ACHN (cell line): ENCODE results near the gene TLE2.
"Not testable (repeated sequence)": the region's sequence is repeated elsewhere in the genome, so short reads cannot be mapped to it uniquely, and the experiment has no call there.

Experiments used
- DNase-seq: peaks from one replicate; pipeline ENCODE4 v3.0.0-alpha.2; 2015
- in situ Hi-C: cut with HindIII; loops from 2 replicates; pipeline ENCODE4 v1.10.0; 2017; ENCODE audit warnings: low sequenced_read_pairs, low pct_ligation_motif_present, low pct_unique_long_range_greater_than_20kb

Gene TLE2

GRCh38 chr19:2994588-2995131, 34.4 kb downstream of the TLE2 start:
- DNase-seq = no peak
- in situ Hi-C loops = no loop called here

GRCh38 chr19:2993579-2993978, 35.5 kb downstream of the TLE2 start:
- in situ Hi-C loops = no loop called here
- no peak for DNase-seq

- DNase-seq = no peak
- in situ Hi-C loops = no loop called here
These were observed 36.1 kb downstream of the TLE2 start for GRCh38 chr19:2992958-2993357.

GRCh38 chr19:2992333-2992732, 36.7 kb downstream of the TLE2 start:
- DNase-seq, in situ Hi-C loops: not testable (repeated sequence)

- DNase-seq = no peak
- in situ Hi-C loops = no loop called here
These were observed 39.7 kb downstream of the TLE2 start for GRCh38 chr19:2989236-2989946.

- DNase-seq = no peak
- in situ Hi-C loops = no loop called here
These were observed 40.5 kb downstream of the TLE2 start for GRCh38 chr19:2988568-2988967.

GRCh38 chr19:2987797-2988196, 41.3 kb downstream of the TLE2 start:
- no peak for DNase-seq
- in situ Hi-C loops = no loop called here

DNA sequence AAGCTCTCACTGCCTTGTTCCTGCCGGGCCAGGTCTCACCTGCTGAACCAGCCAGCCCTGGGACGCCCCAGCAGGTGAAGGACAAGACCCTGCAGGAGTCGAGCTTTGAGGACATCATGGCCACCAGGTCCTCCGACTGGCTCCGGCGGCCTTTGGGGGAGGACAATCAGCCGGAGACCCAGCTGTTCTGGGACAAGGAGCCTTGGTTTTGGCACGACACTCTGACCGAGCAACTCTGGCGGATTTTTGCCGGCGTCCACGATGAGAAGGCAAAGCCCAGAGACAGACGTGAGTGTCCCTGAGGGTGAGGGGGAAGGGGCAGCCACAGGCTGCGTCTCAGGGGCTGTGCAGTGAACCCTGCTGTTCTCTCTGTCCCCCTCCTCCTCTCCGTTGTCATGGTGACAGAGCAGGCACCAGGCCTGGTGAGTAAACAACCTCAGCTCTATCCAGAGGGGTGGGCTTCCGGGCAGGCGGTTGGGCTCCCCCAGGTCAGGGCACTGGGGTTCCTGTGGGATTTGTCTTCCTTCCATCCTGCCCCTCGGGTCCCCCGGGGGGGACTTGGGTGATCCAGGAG, 42.0 kb downstream of the TLE2 start:
- in situ Hi-C loops = no loop called here

GRCh38 chr19:2984215-2984528, 44.9 kb downstream of the TLE2 start:
- in situ Hi-C loops = no loop called here
- DNase-seq = no peak

More for the DNA sequence above, 42.0 kb downstream of the TLE2 start:
- DNase-seq = no peak

DNA sequence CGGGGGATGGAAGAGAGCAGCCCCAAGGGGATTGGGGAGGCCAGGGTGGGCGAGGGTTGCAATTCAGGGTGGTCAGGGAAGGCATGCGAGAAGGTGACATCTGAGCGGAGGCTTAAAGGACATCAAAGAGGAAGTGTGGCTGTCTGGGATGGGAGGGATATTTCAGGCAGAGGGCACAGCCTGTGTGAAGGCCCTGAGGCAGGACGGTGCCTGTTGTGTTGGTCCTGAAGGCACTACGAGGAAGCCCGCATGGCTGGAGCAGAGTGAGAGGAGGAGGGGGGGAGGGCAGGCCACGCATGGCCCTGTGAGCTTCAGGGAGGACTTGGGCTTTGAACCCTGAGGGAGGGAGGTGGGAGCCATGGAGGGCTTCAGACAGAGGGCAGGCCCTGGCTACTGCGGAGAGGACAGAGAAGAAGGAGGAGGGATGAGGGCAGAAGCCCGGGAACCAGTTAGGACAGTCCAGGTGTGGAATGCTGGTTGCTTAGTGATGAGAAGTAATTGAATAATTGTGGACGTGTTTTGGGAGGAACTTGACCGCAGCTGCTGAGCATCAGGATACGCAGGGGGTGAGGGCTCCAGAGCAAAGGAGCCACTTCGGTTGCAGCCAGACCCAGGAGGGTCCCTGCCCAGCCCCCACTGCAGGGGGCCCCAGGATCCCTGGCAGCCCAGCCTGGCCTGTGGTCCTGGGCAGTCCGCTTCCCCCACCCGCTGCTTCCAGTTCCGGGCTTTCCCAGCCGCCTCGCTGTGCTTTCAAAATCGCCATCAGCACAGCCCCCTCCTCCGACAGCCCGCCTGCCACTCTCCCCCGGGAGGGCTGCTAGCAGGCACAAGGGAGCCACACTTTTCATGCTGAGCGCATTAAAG, 45.5 kb downstream of the TLE2 start:
- no peak for DNase-seq
- in situ Hi-C loops = no loop called here

DNA sequence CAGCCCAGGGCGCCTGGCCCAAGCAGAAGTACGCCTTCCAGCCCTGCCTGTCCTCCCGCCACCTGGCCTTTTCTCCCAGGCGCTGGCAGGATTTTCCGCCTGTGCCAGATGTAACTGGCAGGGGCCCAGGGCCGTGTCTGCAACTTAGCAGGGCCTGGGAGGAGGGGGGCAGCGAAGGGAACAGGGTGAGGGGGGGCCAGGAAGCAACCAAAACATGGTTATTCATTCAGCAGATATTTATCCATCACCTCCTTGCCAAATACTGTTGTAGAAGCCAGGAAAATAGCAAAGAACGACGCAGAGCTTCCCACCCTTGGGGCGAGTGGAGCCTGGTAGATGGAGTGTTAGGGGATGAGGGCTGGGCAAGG, 46.1 kb downstream of the TLE2 start:
- in situ Hi-C loops = no loop called here
- no peak for DNase-seq

- no peak for DNase-seq
- in situ Hi-C loops = no loop called here
These were observed 46.5 kb downstream of the TLE2 start for GRCh38 chr19:2982561-2982960.

GRCh38 chr19:2981898-2982297, 47.2 kb downstream of the TLE2 start:
- no peak for DNase-seq
- in situ Hi-C loops = no loop called here

GRCh38 chr19:2978772-2979171, 50.3 kb downstream of the TLE2 start:
- in situ Hi-C loops = no loop called here
- DNase-seq = no peak

- no peak for DNase-seq
- in situ Hi-C loops = no loop called here
These were observed 50.8 kb downstream of the TLE2 start for GRCh38 chr19:2978166-2978767.

GRCh38 chr19:2977746-2978138, 51.3 kb downstream of the TLE2 start:
- no peak for DNase-seq
- in situ Hi-C loops = no loop called here

DNA sequence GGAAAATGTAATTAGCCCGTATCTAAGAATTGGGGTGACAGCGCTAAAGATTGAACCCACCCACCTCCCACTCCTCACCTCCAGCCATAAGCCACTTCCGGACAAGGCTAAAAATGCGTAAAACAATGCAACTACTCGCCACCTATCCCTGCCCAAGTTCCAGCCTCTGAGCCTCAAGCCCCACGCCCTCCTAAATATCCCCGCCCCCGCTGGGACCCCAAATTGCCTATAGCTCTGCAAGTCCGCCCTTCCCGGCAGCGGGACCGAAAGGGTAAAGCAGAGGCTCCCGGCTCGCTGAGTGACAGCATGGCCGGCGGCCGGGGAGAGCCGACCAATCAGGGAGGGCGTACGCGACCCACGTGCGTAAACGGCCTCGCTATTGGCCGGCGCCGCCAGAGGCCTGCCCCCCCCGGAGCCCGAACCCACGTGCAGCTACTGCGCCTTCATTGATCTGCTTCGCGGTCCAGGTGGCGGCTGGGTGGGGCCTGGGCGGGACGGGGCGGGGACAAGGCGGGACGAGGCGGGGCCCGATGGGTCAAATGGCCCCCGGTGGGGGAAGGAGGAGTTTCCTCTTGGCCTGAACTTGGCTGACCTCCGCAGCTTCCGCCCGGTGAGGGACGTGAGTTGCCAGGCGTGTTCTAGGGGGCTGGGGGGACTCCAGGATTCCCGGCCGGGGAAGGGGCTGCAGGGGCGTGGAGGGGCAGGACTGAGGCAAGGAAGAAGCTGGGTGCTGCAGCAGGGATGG, 51.9 kb downstream of the TLE2 start, which contains the start of gene TLE6:
TLE6 (plus strand) TSS at position 564 of the 745 bp plus-strand sequence. CDS start 670 bp downstream, outside the sequence.
- peak; percentile 92 for DNase-seq
- in situ Hi-C loops = no loop called here

- DNase-seq = no peak
- in situ Hi-C loops = no loop called here
These were observed 52.5 kb downstream of the TLE2 start for GRCh38 chr19:2976609-2977000.
